T-helper 2 cell treated with Interferon-gamma antibody and Interleukin-4, amounts not matched to agents 5 μg/mL and 100 μg/mL, for 36 hours (primary cell): ENCODE measurements around the gene PDGFC.

ENCODE experiments used
- DNase-seq: peaks from one replicate; pipeline ENCODE4 v3.0.0; 2021; ENCODE audit warnings: low spot score
- H3K27ac Mint-ChIP-seq: one replicate; pipeline ENCODE4 v1.8.0; 2021; ENCODE audit warnings: mild to moderate bottlenecking, mixed read lengths
- H3K27me3 Mint-ChIP-seq: one replicate; pipeline ENCODE4 v1.8.0; 2021; ENCODE audit warnings: low read depth, mixed read lengths
- H3K36me3 Mint-ChIP-seq: one replicate; pipeline ENCODE4 v1.8.0; 2021; ENCODE audit warnings: low read depth, mixed read lengths
- H3K4me1 Mint-ChIP-seq: one replicate; pipeline ENCODE4 v1.8.0; 2021; ENCODE audit warnings: low read depth, mixed read lengths
- H3K4me3 Mint-ChIP-seq: one replicate; pipeline ENCODE4 v1.8.0; 2022; ENCODE audit warnings: mild to moderate bottlenecking, moderate library complexity, mixed read lengths
- H3K9me3 Mint-ChIP-seq: one replicate; pipeline ENCODE4 v1.8.0; 2021; ENCODE audit warnings: mixed read lengths

Gene PDGFC

GRCh38 chr4:156931267-156931666 lies 40.3 kb downstream of the PDGFC start:
- no peaks in the 10 kb centered on the region for H3K27me3 Mint-ChIP-seq
- no peaks in the 10 kb centered on the region for H3K9me3 Mint-ChIP-seq
- no peaks in the 10 kb centered on the region for H3K36me3 Mint-ChIP-seq
- H3K4me3 Mint-ChIP-seq, result no peak overlapping the region
- H3K27ac Mint-ChIP-seq, result no peak overlapping the region
- H3K4me1 Mint-ChIP-seq, result no peaks in the 10 kb centered on the region
- no peak for DNase-seq

DNA sequence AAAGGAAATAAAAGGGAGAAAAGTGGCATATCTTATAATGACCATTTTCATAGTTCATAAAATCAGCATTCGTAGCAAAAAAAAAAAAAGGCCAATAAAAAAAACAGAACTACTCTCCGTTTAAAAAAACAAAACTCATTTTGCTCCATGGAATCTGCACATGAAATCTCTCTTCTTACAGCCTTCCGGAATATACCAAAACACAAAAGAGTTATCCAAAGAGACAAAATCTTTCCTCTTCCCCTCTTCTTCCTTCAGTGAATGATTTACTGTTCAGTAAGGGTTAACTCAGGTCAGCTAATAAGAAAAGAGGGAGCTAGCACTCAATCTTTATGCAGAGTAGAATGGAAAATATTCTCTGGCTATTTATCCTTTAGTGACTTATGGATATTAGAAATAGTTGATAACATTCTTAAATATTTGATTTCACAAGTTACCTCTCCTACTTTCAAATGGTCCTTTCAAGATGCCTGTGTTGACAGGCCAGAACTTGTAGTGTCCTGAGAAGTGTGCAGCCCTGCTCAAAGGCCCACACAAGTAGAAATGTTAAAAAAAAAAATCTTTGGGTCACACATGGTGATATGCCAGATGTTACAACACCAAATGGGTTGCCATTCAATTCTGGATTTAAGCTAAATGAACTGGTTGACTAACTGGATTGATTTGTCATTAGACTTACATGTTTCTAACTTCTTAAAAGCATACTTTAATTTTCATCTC lies 42.1 kb downstream of the PDGFC start:
- no peak for DNase-seq
- no peaks in the 10 kb centered on the region for H3K27me3 Mint-ChIP-seq
- no peaks in the 10 kb centered on the region for H3K9me3 Mint-ChIP-seq
- no peak overlapping the region for H3K4me3 Mint-ChIP-seq
- H3K36me3 Mint-ChIP-seq, result no peaks in the 10 kb centered on the region
- H3K4me1 Mint-ChIP-seq, result no peaks in the 10 kb centered on the region
- H3K27ac Mint-ChIP-seq, result no peak overlapping the region

- H3K27ac Mint-ChIP-seq, result no peak overlapping the region
- no peak overlapping the region for H3K4me3 Mint-ChIP-seq
- no peaks in the 10 kb centered on the region for H3K36me3 Mint-ChIP-seq
- no peaks in the 10 kb centered on the region for H3K9me3 Mint-ChIP-seq
- no peaks in the 10 kb centered on the region for H3K4me1 Mint-ChIP-seq
- no peaks in the 10 kb centered on the region for H3K27me3 Mint-ChIP-seq
- DNase-seq, result no peak
Observed at GRCh38 chr4:156924774-156925315, 46.8 kb downstream of the PDGFC start.

DNA sequence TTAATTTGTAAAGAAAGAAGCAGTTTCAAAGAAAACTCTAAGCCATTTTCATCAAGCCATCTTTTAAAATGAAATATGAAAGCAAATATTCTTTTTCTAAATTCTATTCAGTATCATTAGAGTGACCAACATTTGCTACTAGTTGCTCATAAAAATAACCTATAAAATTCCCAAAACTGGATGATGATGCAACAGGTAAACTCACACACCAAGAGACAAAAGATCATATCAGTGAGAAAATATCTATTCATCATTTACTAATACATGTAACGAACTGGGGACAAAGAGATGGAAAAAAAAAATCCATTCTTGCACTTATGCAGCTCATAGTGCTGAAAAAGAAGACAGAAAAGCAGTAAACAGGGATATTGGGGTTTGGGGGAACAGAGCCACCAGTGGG lies 48.1 kb downstream of the PDGFC start:
- Mint-ChIP-seq H3K27me3 (no peaks in the 10 kb centered on the region), H3K4me3 (no peak overlapping the region), H3K36me3 (no peaks in the 10 kb centered on the region), H3K27ac (no peak overlapping the region), H3K9me3 (no peaks in the 10 kb centered on the region), H3K4me1 (no peaks in the 10 kb centered on the region)
- no peak for DNase-seq

GRCh38 chr4:156915221-156915620 lies 56.4 kb downstream of the PDGFC start:
- Mint-ChIP-seq H3K27me3 (no peaks in the 10 kb centered on the region), H3K36me3 (no peaks in the 10 kb centered on the region), H3K27ac (no peak overlapping the region), H3K4me3 (no peak overlapping the region), H3K9me3 (no peaks in the 10 kb centered on the region), H3K4me1 (no peaks in the 10 kb centered on the region)
- DNase-seq, result no peak

- Mint-ChIP-seq H3K9me3 (no peaks in the 10 kb centered on the region), H3K4me1 (no peaks in the 10 kb centered on the region), H3K27ac (no peak overlapping the region), H3K36me3 (no peaks in the 10 kb centered on the region), H3K4me3 (no peak overlapping the region), H3K27me3 (no peaks in the 10 kb centered on the region)
- no peak for DNase-seq
Observed at GRCh38 chr4:156913234-156913633, 58.4 kb downstream of the PDGFC start.

GRCh38 chr4:156909010-156909409 lies 62.6 kb downstream of the PDGFC start:
- H3K4me3 Mint-ChIP-seq, result no peak overlapping the region
- no peak overlapping the region for H3K27ac Mint-ChIP-seq
- H3K27me3 Mint-ChIP-seq, result no peaks in the 10 kb centered on the region
- H3K9me3 Mint-ChIP-seq, result no peaks in the 10 kb centered on the region
- no peak for DNase-seq
- no peaks in the 10 kb centered on the region for H3K4me1 Mint-ChIP-seq
- H3K36me3 Mint-ChIP-seq, result no peaks in the 10 kb centered on the region

DNA sequence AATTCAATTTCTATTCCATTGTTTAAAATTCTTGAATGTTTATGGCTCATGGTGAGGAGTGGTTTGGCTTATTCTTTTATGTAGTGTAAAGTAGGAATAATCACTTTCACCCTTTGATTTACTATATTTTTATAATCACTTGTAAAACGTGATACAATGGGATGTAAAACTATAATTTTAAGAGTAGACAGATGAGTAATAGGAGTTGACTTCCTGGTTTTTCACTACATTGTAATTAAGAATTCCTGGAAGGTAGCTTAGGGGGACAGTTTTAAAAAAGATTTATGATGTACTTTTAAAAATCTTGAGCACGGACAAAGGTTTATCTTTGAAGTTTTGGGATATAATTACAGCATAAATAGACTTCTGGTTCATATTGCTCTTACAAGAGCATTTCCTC lies 65.3 kb downstream of the PDGFC start:
- no peak for DNase-seq
- H3K36me3 Mint-ChIP-seq, result no peaks in the 10 kb centered on the region
- H3K4me1 Mint-ChIP-seq, result no peaks in the 10 kb centered on the region
- H3K9me3 Mint-ChIP-seq, result no peaks in the 10 kb centered on the region
- H3K27me3 Mint-ChIP-seq, result no peaks in the 10 kb centered on the region
- H3K4me3 Mint-ChIP-seq, result no peak overlapping the region
- no peak overlapping the region for H3K27ac Mint-ChIP-seq

DNA sequence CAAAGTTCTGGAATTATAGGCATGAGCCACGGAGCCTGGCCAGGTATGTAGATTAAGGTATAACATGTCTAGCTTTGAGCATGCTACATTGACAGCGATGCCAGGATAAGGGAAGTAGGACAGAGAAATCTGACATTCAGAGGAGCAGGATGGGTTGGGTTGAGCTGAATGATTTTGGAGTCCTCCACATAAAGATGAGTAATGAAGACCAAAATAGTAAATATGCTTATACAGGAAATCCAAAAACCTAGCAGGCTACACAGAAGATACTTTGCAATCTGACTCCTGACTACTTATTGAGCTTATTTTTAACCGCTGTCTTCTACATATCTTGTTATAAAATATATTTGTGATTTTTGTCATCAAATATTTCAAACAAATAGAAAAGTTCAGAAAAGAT lies 69.7 kb downstream of the PDGFC start:
- Mint-ChIP-seq H3K27me3 (no peaks in the 10 kb centered on the region), H3K4me1 (no peaks in the 10 kb centered on the region), H3K36me3 (no peaks in the 10 kb centered on the region), H3K27ac (no peak overlapping the region), H3K9me3 (no peaks in the 10 kb centered on the region), H3K4me3 (no peak overlapping the region)
- DNase-seq, result no peak

DNA sequence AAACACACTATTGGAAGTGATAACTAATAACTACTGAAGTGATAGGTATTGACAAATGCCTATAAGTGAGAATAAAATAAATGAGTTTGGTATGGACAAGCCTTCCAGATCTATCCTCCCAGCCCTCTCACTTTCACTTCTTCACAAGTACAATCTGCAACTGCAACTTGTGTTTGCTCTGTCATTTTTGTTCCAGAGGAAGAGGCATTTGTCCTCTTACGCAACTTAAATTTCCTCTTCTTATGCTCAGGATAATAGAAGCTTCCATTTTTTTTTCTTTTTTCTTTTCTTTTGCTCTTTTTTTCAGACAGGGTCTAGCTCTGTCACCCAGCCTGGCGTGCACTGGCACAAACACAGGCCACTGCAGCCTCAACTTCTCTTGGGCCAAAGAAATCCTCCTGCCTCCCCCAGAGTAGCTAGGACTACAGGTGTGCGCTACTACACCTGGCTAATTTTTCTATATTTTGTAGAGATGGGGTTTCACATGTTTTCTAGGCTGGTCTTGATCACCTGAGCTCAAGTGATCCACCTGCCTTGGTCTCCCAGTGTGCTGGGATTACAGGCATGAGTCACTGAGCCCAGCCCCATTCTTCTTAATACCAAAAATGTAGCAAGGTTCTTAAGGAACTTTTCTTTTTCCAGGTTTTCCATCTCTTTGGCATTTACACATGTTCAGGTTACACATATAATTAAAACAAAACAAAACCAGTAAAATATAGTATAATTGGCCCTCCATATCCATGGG lies 73.1 kb downstream of the PDGFC start:
- H3K4me1 Mint-ChIP-seq, result no peaks in the 10 kb centered on the region
- H3K4me3 Mint-ChIP-seq, result no peak overlapping the region
- H3K27ac Mint-ChIP-seq, result no peak overlapping the region
- no peak for DNase-seq
- H3K36me3 Mint-ChIP-seq, result no peaks in the 10 kb centered on the region
- no peaks in the 10 kb centered on the region for H3K9me3 Mint-ChIP-seq
- H3K27me3 Mint-ChIP-seq, result no peaks in the 10 kb centered on the region

GRCh38 chr4:156896527-156896926 lies 75.1 kb downstream of the PDGFC start:
- no peak overlapping the region for H3K4me3 Mint-ChIP-seq
- no peak for DNase-seq
- H3K9me3 Mint-ChIP-seq, result no peaks in the 10 kb centered on the region
- no peaks in the 10 kb centered on the region for H3K4me1 Mint-ChIP-seq
- no peaks in the 10 kb centered on the region for H3K36me3 Mint-ChIP-seq
- no peak overlapping the region for H3K27ac Mint-ChIP-seq
- H3K27me3 Mint-ChIP-seq, result no peaks in the 10 kb centered on the region

DNA sequence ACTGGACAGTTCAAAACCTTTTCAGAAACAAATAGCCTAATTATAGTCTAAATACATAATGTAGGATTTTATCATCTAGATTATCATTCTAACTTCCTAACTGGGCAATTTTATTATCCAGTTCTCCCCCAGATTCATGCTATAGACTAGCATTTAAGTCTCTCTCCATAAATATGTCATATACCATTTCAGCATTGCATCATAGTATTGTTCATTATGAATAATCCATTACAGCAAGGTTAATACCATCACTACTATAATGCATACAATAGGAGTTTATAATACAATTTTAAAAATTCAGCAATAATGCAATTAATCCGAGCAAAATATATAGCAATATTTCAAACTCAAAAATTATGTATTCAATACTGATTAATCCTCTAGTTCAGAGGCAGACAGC lies 77.4 kb downstream of the PDGFC start:
- Mint-ChIP-seq H3K36me3 (no peaks in the 10 kb centered on the region), H3K4me3 (no peak overlapping the region), H3K4me1 (no peaks in the 10 kb centered on the region), H3K9me3 (no peaks in the 10 kb centered on the region), H3K27ac (no peak overlapping the region), H3K27me3 (no peaks in the 10 kb centered on the region)
- DNase-seq, result no peak

DNA sequence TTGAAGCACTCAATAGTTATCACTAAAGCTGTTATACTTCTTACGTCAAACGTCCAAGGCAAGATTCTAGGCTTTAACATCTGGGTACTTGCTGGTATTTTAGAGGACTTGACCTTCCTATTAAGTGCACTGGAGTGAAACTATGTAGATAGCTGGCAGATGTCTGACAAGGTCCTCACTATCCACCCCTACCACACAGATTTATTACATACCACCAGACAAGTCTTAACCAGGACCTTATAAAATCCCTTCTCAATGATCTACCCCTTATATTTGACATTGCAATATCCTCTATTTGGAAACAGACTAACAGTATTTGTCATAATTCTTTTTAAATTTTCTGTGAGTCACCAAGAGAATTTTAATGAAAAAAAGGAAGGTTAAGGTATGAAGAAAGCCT lies 78.8 kb downstream of the PDGFC start:
- Mint-ChIP-seq H3K27me3 (no peaks in the 10 kb centered on the region), H3K27ac (no peak overlapping the region), H3K36me3 (no peaks in the 10 kb centered on the region), H3K9me3 (no peaks in the 10 kb centered on the region), H3K4me3 (no peak overlapping the region), H3K4me1 (no peaks in the 10 kb centered on the region)
- DNase-seq, result no peak

DNA sequence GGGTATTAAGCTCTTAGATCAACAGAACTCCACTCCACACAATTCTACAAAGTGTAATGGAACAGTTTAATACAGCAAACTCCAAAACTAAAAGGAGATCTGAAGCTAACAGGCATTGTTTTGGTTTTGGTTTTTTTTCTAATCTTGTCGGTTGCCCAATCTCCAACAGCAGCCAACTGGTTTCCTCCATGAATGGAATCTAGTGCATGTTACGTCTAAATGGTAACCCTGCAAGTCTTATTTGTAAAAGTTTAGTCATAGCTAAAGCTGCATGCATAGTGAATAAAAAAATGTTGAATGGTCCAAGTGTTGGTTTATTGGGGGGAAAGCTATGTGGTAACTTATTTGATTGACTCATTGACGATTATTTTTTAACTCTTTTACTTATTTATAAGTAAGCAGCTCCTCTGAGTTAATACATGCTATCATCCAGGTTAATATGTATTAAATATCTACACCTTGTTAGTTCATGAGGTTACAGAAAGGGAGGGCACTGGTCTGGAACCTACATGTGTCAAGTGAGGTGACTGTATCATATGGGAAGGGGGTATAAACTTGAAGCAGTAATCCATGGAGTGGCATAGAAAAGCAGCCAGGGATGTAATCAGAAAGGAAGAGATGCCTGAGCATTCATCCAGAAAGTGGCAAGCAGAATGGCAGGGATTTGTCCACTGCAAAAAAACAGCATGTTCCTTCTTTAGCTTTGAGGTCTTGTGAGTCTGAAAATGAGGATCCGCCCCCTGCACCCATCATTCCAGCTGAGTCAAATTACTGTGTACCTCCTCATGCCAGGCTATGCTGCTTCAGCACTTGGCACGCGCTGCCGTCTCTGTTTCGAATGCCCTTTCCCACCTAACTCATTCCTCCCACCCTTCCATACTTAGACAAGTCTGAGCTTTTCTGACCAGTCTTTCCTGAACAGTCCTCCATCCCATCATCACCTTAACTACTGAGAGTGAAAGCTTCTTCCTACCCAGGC lies 81.7 kb downstream of the PDGFC start:
- no peaks in the 10 kb centered on the region for H3K9me3 Mint-ChIP-seq
- H3K27me3 Mint-ChIP-seq, result no peaks in the 10 kb centered on the region
- H3K4me3 Mint-ChIP-seq, result no peak overlapping the region
- no peaks in the 10 kb centered on the region for H3K36me3 Mint-ChIP-seq
- no peak for DNase-seq
- no peaks in the 10 kb centered on the region for H3K4me1 Mint-ChIP-seq
- no peak overlapping the region for H3K27ac Mint-ChIP-seq
